ENCODE results near the gene NR2E3. TPM values are rescaled to one million over a fixed set of nuclear protein-coding genes. Genes with fewer than 3 reads are reported as not detected.

Gene NR2E3
- polyA plus RNA-seq, 3 donors = not detected

DNA sequence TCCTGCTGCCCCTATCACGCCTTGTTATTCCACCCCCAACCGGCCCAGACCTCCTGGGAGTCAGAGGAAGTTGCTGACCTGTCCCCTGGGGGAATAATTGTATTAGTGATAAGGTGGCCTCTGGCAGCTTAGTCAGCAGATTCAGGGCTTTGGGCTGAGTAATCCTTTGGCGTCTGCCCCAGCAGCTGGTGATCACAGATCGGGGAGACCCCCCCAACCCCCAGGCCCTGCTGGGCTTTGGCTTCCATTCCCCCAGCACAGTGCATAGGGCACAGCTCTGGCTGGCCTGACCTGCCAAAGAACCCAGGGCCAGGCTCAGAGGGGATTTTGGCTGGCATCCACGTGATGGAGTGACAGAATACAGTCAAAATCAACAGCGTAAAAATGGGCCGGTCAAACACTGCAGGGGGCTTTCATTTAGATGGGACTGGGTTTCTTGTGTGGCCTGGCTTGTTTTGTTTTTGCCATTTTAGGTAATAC is 3.9 kb upstream of the NR2E3 start:
- Mint-ChIP-seq H3K27me3 (ENCODE audit: low read depth in 3 of 3) (peaks cover 2 to 5% (median 4%) of the 10 kb centered on the region in 3 donors), H3K27ac (no peak overlapping the region), H3K4me1 (peaks cover 2% of the 10 kb centered on the region), H3K9me3 (peaks cover 0 to 6% (median 3%) of the 10 kb centered on the region in 7 donors), H3K36me3 (no peaks in the 10 kb centered on the region), H3K4me3 (no peak overlapping the region)
- no peak overlapping the region for H3K4me3 ChIP-seq (replicated peaks in 1 of 3; ENCODE audit: low read depth in 2 of 3, low read length in 3 of 3)
- H3K79me2 ChIP-seq (ENCODE audit: insufficient read depth, low read length) = no peaks in the 10 kb centered on the region
- no peak overlapping the region for H3K27ac ChIP-seq (ENCODE audit: low read depth in 1 of 2, low read length in 2 of 2)
- no peaks in the 10 kb centered on the region for H3K36me3 ChIP-seq (replicated peaks in 1 of 2; ENCODE audit: control insufficient read depth in 1 of 2, insufficient read depth in 2 of 2, low read length in 2 of 2)
- TF ChIP-seq, protein P1, sequence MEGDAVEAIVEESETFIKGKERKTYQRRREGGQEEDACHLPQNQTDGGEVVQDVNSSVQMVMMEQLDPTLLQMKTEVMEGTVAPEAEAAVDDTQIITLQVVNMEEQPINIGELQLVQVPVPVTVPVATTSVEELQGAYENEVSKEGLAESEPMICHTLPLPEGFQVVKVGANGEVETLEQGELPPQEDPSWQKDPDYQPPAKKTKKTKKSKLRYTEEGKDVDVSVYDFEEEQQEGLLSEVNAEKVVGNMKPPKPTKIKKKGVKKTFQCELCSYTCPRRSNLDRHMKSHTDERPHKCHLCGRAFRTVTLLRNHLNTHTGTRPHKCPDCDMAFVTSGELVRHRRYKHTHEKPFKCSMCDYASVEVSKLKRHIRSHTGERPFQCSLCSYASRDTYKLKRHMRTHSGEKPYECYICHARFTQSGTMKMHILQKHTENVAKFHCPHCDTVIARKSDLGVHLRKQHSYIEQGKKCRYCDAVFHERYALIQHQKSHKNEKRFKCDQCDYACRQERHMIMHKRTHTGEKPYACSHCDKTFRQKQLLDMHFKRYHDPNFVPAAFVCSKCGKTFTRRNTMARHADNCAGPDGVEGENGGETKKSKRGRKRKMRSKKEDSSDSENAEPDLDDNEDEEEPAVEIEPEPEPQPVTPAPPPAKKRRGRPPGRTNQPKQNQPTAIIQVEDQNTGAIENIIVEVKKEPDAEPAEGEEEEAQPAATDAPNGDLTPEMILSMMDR (IDR thresholded peaks at IDR 0.05) = no peak
- H3K4me2 ChIP-seq (replicated peaks; ENCODE audit: extremely low read depth, low read length, poor library complexity, severe bottlenecking) = no peak overlapping the region
- no peaks in the 10 kb centered on the region for H3K4me1 ChIP-seq (ENCODE audit: control insufficient read depth in 1 of 2, insufficient read depth in 2 of 2, low read length in 2 of 2)
- no peaks in the 10 kb centered on the region for H3K9me3 ChIP-seq (replicated peaks in 1 of 2; ENCODE audit: control insufficient read depth in 1 of 2, insufficient read depth in 1 of 2, low read length in 2 of 2)
- no peaks in the 10 kb centered on the region for H3K27me3 ChIP-seq (ENCODE audit: control insufficient read depth in 2 of 2, insufficient read depth in 2 of 2, low read length in 2 of 2)
- H2AFZ ChIP-seq (ENCODE audit: insufficient read depth, low read depth, low read length, poor library complexity, severe bottlenecking) = no peak overlapping the region
- H3K9ac ChIP-seq (ENCODE audit: insufficient read depth, low read length, poor library complexity, severe bottlenecking) = no peak overlapping the region
- no peak for DNase-seq
- WGBS (ENCODE audit: insufficient coverage) = 88% methylated on average over 1 of the region's 7 CpGs
- intact Hi-C loops (cut with micrococcal nuclease) = no loop called here
- no peaks in the 10 kb centered on the region for H4K20me1 ChIP-seq (ENCODE audit: insufficient read depth, low read length)

DNA sequence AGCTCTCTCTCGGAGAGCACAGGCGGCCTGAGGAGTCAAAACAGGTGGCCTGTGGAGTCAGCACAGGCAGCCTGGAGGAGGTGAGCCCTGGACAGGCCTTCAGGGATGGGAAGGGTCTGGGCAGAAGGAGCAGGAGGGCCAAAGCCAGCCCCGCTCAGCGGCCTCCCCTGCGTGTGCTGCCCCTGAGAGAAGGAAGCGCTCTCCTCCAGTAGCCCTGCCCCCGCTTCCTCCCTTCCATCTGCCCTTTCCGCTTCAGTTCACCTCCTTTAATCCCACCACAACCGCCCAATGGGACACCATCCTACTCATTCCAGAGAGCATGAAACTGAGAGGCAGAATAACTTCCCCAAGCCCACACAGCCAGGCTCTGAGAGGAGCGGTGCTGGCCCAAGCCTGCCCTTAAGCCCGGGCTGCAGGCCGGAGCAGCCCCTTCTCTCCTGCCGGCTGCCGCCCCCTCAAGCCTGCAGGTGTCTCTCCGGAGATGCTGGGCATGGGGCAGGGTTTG is 3.2 kb upstream of the NR2E3 start:
- Mint-ChIP-seq H3K4me1 (peaks cover 2% of the 10 kb centered on the region), H3K36me3 (no peaks in the 10 kb centered on the region), H3K4me3 (no peak overlapping the region), H3K27ac (no peak overlapping the region), H3K9me3 (peaks cover 0 to 1% (median 0%) of the 10 kb centered on the region in 7 donors), H3K27me3 (ENCODE audit: low read depth in 3 of 3) (peaks cover 2 to 5% (median 4%) of the 10 kb centered on the region in 3 donors)
- Histone ChIP-seq H2AFZ (ENCODE audit: insufficient read depth, low read depth, low read length, poor library complexity, severe bottlenecking) (no peak overlapping the region), H3K79me2 (ENCODE audit: insufficient read depth, low read length) (no peaks in the 10 kb centered on the region), H3K36me3 (replicated peaks in 1 of 2; ENCODE audit: control insufficient read depth in 1 of 2, insufficient read depth in 2 of 2, low read length in 2 of 2) (no peaks in the 10 kb centered on the region), H3K9me3 (replicated peaks in 1 of 2; ENCODE audit: control insufficient read depth in 1 of 2, insufficient read depth in 1 of 2, low read length in 2 of 2) (no peaks in the 10 kb centered on the region), H3K9ac (ENCODE audit: insufficient read depth, low read length, poor library complexity, severe bottlenecking) (no peak overlapping the region), H3K4me3 (replicated peaks in 1 of 3; ENCODE audit: low read depth in 2 of 3, low read length in 3 of 3) (no peak overlapping the region), H3K27ac (ENCODE audit: low read depth in 1 of 2, low read length in 2 of 2) (no peak overlapping the region), H3K4me1 (ENCODE audit: control insufficient read depth in 1 of 2, insufficient read depth in 2 of 2, low read length in 2 of 2) (no peaks in the 10 kb centered on the region), H3K4me2 (replicated peaks; ENCODE audit: extremely low read depth, low read length, poor library complexity, severe bottlenecking) (no peak overlapping the region), H4K20me1 (ENCODE audit: insufficient read depth, low read length) (no peaks in the 10 kb centered on the region), H3K27me3 (ENCODE audit: control insufficient read depth in 2 of 2, insufficient read depth in 2 of 2, low read length in 2 of 2) (no peaks in the 10 kb centered on the region)
- intact Hi-C loops (cut with micrococcal nuclease) = no loop called here
- 77% methylated on average over 3 of the region's 15 CpGs for WGBS (ENCODE audit: insufficient coverage)
- TF ChIP-seq, protein P1 (IDR thresholded peaks at IDR 0.05) = no peak
- no peak for DNase-seq

Measured in CD14-positive monocyte (primary cell).